MCF 10A (cell line): ENCODE measurements around the gene GOLIM4. TPM values are rescaled to one million over a fixed set of nuclear protein-coding genes. Genes with fewer than 3 reads are reported as not detected.

Experiments used
- BruUV-seq: library from RNA; stranded (reverse); fragments of 400-500 nt; replicated peaks from 2 replicates; lab custom pipeline; 2021; lab: Mats Ljungman, UMichigan
- CTCF ChIA-PET: fragments of 300-600 bp; sonication (Branson Sonifier 250); formaldehyde crosslinking; extraction: SDS; loops from one replicate; lab custom pipeline; 2021; ENCODE audit warnings: antibody characterized with exemption, inconsistent platforms; lab: Yijun Ruan, JAX
- POLR2A ChIA-PET: fragments of 300-600, 350-650 bp; sonication (Branson Sonifier 250); formaldehyde crosslinking; extraction: SDS; loops from one replicate; lab custom pipeline; 2020; ENCODE audit warnings: antibody characterized with exemption, inconsistent platforms; lab: Yijun Ruan, JAX
- DNase-seq: peaks from one replicate; pipeline ENCODE4 v3.0.0-alpha.2; 2018; ENCODE audit not compliant: unreplicated experiment
- H3K27ac Mint-ChIP-seq: one replicate; pipeline ENCODE4 v1.8.0; 2022; ENCODE audit warnings: mild to moderate bottlenecking, low read depth, mixed read lengths; ENCODE audit not compliant: unreplicated experiment
- H3K27me3 Mint-ChIP-seq: one replicate; pipeline ENCODE4 v1.8.0; 2022; ENCODE audit warnings: mixed read lengths; ENCODE audit not compliant: insufficient read depth, unreplicated experiment
- H3K36me3 Mint-ChIP-seq: one replicate; pipeline ENCODE4 v1.8.0; 2022; ENCODE audit warnings: mild to moderate bottlenecking, moderate library complexity, mixed read lengths; ENCODE audit not compliant: insufficient read depth, unreplicated experiment
- H3K4me1 Mint-ChIP-seq: one replicate; pipeline ENCODE4 v1.8.0; 2022; ENCODE audit warnings: mixed read lengths; ENCODE audit not compliant: insufficient read depth, unreplicated experiment
- H3K4me3 Mint-ChIP-seq: one replicate; pipeline ENCODE4 v1.8.0; 2022; ENCODE audit warnings: mild to moderate bottlenecking, moderate library complexity, mixed read lengths; ENCODE audit not compliant: unreplicated experiment
- H3K9me3 Mint-ChIP-seq: one replicate; pipeline ENCODE4 v1.8.0; 2022; ENCODE audit warnings: mixed read lengths; ENCODE audit not compliant: unreplicated experiment
- intact Hi-C: fragments of 100-400 bp; cut with micrococcal nuclease; formaldehyde crosslinking; loops from 2 replicates; pipeline ENCODE4 v1.14.1; 2022
- total RNA-seq: library from RNA; stranded (reverse); gene quantifications from 2 replicates; pipeline ENCODE4 v1.2.3, GENCODE V29; 2022
- TF ChIP-seq, protein P1 (sequence below): fragments of 200-600 bp; IDR thresholded peaks from one replicate; pipeline ENCODE4 v1.8.0; 2022; ENCODE audit warnings: antibody characterized with exemption, mild to moderate bottlenecking; ENCODE audit not compliant: unreplicated experiment

Gene GOLIM4
- total RNA-seq, 1 experiment from 2014 or later, result 25.8 TPM

DNA sequence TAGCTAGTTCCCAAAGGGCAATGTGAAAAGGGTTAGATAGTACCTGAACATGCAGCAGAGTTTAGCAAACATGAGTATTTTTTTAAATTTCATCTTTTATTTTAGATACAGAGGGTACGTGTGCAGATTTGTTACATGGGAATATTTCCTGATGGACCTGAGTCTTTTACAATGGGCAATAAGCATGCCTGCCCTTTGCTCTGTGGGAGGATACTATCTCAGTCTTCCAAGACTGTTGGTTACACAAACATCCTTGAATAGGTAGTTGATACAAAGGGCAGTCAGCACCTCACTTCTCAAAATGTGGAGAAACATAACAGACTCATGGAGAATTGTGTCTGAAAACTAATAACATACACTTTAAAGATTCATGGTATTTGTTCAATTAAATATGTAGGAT, 103.3 kb downstream of the GOLIM4 start:
- TF ChIP-seq, protein P1, sequence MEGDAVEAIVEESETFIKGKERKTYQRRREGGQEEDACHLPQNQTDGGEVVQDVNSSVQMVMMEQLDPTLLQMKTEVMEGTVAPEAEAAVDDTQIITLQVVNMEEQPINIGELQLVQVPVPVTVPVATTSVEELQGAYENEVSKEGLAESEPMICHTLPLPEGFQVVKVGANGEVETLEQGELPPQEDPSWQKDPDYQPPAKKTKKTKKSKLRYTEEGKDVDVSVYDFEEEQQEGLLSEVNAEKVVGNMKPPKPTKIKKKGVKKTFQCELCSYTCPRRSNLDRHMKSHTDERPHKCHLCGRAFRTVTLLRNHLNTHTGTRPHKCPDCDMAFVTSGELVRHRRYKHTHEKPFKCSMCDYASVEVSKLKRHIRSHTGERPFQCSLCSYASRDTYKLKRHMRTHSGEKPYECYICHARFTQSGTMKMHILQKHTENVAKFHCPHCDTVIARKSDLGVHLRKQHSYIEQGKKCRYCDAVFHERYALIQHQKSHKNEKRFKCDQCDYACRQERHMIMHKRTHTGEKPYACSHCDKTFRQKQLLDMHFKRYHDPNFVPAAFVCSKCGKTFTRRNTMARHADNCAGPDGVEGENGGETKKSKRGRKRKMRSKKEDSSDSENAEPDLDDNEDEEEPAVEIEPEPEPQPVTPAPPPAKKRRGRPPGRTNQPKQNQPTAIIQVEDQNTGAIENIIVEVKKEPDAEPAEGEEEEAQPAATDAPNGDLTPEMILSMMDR, result no peak
- ChIA-PET CTCF (interaction anchor here (0.5 kb wide), 1 partner anchor 17 kb away, joined by 5 read pairs; no protein-coding TSS in a partner anchor), POLR2A (no interaction called here)
- Mint-ChIP-seq H3K9me3 (no peaks in the 10 kb centered on the region), H3K36me3 (no peaks in the 10 kb centered on the region), H3K27ac (no peak overlapping the region), H3K27me3 (peaks cover 36% of the 10 kb centered on the region), H3K4me3 (no peak overlapping the region), H3K4me1 (no peaks in the 10 kb centered on the region)
- no peak for DNase-seq
- BruUV-seq, result no TSS peak
- intact Hi-C loops, result no loop called here

GRCh38 chr3:167991213-167991612, 104.5 kb downstream of the GOLIM4 start:
- intact Hi-C loops, result no loop called here
- Mint-ChIP-seq H3K4me1 (no peaks in the 10 kb centered on the region), H3K36me3 (no peaks in the 10 kb centered on the region), H3K27me3 (peaks cover 48% of the 10 kb centered on the region), H3K27ac (no peak overlapping the region), H3K9me3 (peaks cover under 1% of the 10 kb centered on the region), H3K4me3 (no peak overlapping the region)
- POLR2A ChIA-PET, result no interaction called here
- no TSS peak for BruUV-seq
- CTCF ChIA-PET, result interaction anchor here (0.6 kb wide), 1 partner anchor 17 kb away, joined by 3 read pairs; no protein-coding TSS in a partner anchor
- TF ChIP-seq, protein P1, result no peak
- DNase-seq, result no peak

GRCh38 chr3:167989999-167990398, 105.7 kb downstream of the GOLIM4 start:
- Mint-ChIP-seq H3K27ac (no peak overlapping the region), H3K36me3 (no peaks in the 10 kb centered on the region), H3K4me3 (no peak overlapping the region), H3K27me3 (peaks cover 60% of the 10 kb centered on the region), H3K4me1 (no peaks in the 10 kb centered on the region), H3K9me3 (peaks cover 8% of the 10 kb centered on the region)
- no TSS peak for BruUV-seq
- TF ChIP-seq, protein P1, result no peak
- CTCF ChIA-PET, result no interaction called here
- intact Hi-C loops, result no loop called here
- DNase-seq, result no peak
- POLR2A ChIA-PET, result no interaction called here

- BruUV-seq, result no TSS peak
- Mint-ChIP-seq H3K27ac (no peak overlapping the region), H3K4me3 (no peak overlapping the region), H3K27me3 (peaks cover 69% of the 10 kb centered on the region), H3K36me3 (no peaks in the 10 kb centered on the region), H3K9me3 (peaks cover 8% of the 10 kb centered on the region), H3K4me1 (no peaks in the 10 kb centered on the region)
- intact Hi-C loops, result no loop called here
- TF ChIP-seq, protein P1, result no peak
- POLR2A ChIA-PET, result no interaction called here
- CTCF ChIA-PET, result no interaction called here
- no peak for DNase-seq
Measured at GRCh38 chr3:167989066-167989465, 106.7 kb downstream of the GOLIM4 start.
